ENCODE measurements around the gene MRGPRF. TPM values are rescaled to one million over a fixed set of nuclear protein-coding genes. Genes with fewer than 3 reads are reported as not detected.

The MRGPRF gene
- total RNA-seq, 1 experiment from 2014 or later: 0.76 TPM

DNA sequence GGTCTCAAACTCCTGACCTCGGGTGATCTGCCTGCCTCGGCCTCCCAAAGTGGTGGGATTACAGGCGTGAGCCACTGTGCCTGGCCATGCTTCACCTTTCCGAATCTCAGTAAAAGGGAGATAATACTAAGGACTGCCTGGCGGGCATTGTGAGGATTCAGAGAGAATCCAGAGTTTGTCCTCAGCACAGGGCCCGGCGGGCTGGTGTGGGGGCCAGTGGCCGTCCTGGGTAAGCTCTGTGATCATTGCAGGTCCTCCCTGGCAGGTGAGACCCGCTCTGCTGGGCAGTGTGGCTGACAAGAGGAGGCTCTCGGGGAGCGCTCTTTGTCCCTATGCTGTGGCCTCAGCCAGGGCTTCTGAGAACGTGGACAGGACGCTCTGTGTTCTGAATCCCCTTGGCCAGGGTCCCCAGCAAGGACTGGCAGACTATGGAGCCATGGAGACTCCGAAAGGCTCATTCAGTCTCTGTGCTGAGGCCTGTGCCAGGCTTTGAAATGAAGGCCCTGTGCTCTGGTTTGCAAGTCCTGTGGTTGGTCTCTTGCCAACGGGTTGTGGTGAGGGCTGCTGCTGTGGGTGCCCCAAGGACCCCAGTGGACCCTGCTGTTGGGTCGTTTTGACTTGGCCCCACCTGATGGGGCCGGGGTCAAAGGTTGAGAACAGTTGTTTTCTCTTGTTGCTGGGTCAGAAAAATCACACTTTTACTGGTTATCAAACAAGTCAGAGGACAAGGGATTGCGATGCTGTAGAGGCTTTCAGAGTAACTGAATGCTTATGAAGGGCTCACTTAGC lies 37.7 kb upstream of the MRGPRF start:
- no peak overlapping the region for H3K4me3 ChIP-seq (replicated peaks in 1 of 2; ENCODE audit: low read depth in 1 of 2, low read length in 2 of 2)
- ATAC-seq: no peak
- no peak for DNase-seq (ENCODE audit: low read depth, low spot score)
- TF ChIP-seq, protein P1, sequence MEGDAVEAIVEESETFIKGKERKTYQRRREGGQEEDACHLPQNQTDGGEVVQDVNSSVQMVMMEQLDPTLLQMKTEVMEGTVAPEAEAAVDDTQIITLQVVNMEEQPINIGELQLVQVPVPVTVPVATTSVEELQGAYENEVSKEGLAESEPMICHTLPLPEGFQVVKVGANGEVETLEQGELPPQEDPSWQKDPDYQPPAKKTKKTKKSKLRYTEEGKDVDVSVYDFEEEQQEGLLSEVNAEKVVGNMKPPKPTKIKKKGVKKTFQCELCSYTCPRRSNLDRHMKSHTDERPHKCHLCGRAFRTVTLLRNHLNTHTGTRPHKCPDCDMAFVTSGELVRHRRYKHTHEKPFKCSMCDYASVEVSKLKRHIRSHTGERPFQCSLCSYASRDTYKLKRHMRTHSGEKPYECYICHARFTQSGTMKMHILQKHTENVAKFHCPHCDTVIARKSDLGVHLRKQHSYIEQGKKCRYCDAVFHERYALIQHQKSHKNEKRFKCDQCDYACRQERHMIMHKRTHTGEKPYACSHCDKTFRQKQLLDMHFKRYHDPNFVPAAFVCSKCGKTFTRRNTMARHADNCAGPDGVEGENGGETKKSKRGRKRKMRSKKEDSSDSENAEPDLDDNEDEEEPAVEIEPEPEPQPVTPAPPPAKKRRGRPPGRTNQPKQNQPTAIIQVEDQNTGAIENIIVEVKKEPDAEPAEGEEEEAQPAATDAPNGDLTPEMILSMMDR (IDR thresholded peaks at IDR 0.05 in 2 of 3, conservative IDR thresholded peaks at IDR 0.05 in 1 of 3; ENCODE audit: borderline replicate concordance in 1 of 3, insufficient read depth in 1 of 3, low read depth in 2 of 3, low read length in 2 of 3): no peak
- TF ChIP-seq, protein P2, sequence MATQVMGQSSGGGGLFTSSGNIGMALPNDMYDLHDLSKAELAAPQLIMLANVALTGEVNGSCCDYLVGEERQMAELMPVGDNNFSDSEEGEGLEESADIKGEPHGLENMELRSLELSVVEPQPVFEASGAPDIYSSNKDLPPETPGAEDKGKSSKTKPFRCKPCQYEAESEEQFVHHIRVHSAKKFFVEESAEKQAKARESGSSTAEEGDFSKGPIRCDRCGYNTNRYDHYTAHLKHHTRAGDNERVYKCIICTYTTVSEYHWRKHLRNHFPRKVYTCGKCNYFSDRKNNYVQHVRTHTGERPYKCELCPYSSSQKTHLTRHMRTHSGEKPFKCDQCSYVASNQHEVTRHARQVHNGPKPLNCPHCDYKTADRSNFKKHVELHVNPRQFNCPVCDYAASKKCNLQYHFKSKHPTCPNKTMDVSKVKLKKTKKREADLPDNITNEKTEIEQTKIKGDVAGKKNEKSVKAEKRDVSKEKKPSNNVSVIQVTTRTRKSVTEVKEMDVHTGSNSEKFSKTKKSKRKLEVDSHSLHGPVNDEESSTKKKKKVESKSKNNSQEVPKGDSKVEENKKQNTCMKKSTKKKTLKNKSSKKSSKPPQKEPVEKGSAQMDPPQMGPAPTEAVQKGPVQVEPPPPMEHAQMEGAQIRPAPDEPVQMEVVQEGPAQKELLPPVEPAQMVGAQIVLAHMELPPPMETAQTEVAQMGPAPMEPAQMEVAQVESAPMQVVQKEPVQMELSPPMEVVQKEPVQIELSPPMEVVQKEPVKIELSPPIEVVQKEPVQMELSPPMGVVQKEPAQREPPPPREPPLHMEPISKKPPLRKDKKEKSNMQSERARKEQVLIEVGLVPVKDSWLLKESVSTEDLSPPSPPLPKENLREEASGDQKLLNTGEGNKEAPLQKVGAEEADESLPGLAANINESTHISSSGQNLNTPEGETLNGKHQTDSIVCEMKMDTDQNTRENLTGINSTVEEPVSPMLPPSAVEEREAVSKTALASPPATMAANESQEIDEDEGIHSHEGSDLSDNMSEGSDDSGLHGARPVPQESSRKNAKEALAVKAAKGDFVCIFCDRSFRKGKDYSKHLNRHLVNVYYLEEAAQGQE (IDR thresholded peaks at IDR 0.05; ENCODE audit: low read depth): no peak
- TF ChIP-seq YY1 (IDR thresholded peaks at IDR 0.05; ENCODE audit: extremely low read depth, insufficient replicate concordance, low read depth, low read length) (no peak), CBX3 (IDR thresholded peaks at IDR 0.05; ENCODE audit: low read depth) (no peak), ELF1 (IDR thresholded peaks at IDR 0.05; ENCODE audit: borderline replicate concordance, low read depth) (no peak), ZNF274 (IDR thresholded peaks at IDR 0.05; ENCODE audit: low read depth, low read length) (no peak), SIN3A (IDR thresholded peaks at IDR 0.05; ENCODE audit: low read depth) (no peak), TCF7L2 (IDR thresholded peaks at IDR 0.05; ENCODE audit: borderline replicate concordance, extremely low read depth, insufficient read depth, insufficient read length) (no peak), EZH2 (IDR thresholded peaks at IDR 0.05) (no peak), POLR2AphosphoS5 (IDR thresholded peaks at IDR 0.05; ENCODE audit: low read depth, low read length) (no peak), POLR2A (IDR thresholded peaks at IDR 0.05; ENCODE audit: borderline replicate concordance, extremely low read depth, insufficient read depth, insufficient read length) (no peak), EZH2phosphoT487 (IDR thresholded peaks at IDR 0.05; ENCODE audit: borderline replicate concordance) (no peak), SRF (IDR thresholded peaks at IDR 0.05; ENCODE audit: low read depth) (no peak), SP1 (IDR thresholded peaks at IDR 0.05; ENCODE audit: low read depth) (no peak), ZFX (IDR thresholded peaks at IDR 0.05) (no peak), CEBPB (IDR thresholded peaks at IDR 0.05; ENCODE audit: low read depth) (no peak), JUND (IDR thresholded peaks at IDR 0.05) (no peak)
- TF ChIP-seq, protein P3, sequence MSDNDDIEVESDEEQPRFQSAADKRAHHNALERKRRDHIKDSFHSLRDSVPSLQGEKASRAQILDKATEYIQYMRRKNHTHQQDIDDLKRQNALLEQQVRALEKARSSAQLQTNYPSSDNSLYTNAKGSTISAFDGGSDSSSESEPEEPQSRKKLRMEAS (IDR thresholded peaks at IDR 0.05): no peak
- TF ChIP-seq, protein P4, sequence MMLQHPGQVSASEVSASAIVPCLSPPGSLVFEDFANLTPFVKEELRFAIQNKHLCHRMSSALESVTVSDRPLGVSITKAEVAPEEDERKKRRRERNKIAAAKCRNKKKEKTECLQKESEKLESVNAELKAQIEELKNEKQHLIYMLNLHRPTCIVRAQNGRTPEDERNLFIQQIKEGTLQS (IDR thresholded peaks at IDR 0.05): no peak
- TF ChIP-seq, protein P5, sequence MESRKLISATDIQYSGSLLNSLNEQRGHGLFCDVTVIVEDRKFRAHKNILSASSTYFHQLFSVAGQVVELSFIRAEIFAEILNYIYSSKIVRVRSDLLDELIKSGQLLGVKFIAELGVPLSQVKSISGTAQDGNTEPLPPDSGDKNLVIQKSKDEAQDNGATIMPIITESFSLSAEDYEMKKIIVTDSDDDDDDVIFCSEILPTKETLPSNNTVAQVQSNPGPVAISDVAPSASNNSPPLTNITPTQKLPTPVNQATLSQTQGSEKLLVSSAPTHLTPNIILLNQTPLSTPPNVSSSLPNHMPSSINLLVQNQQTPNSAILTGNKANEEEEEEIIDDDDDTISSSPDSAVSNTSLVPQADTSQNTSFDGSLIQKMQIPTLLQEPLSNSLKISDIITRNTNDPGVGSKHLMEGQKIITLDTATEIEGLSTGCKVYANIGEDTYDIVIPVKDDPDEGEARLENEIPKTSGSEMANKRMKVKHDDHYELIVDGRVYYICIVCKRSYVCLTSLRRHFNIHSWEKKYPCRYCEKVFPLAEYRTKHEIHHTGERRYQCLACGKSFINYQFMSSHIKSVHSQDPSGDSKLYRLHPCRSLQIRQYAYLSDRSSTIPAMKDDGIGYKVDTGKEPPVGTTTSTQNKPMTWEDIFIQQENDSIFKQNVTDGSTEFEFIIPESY (IDR thresholded peaks at IDR 0.05; ENCODE audit: extremely low read depth, insufficient replicate concordance, low read length): no peak
- ChIA-PET RAD21 (ENCODE audit: low non-redundant PET in 1 of 2, low total read pairs in 2 of 2, uncharacterized antibody in 2 of 2, unreplicated experiment in 2 of 2) (no interaction called here), CTCF (no interaction called here), POLR2A (interaction anchor here (0.5 kb wide), 1 partner anchor 305 kb away, joined by 3 read pairs; no protein-coding TSS in a partner anchor)
- peaks cover 10 to 16% of the 10 kb centered on the region in 2 experiments; a peak in 3 of 4 replicates for H3K4me1 ChIP-seq (ENCODE audit: control insufficient read depth in 1 of 2, insufficient read depth in 2 of 2, low read length in 2 of 2)
- no peak overlapping the region for H2AFZ ChIP-seq (ENCODE audit: low read depth, low read length, poor library complexity, severe bottlenecking)
- H3K27ac ChIP-seq (ENCODE audit: low read depth, low read length): no peak overlapping the region
- H3K4me2 ChIP-seq (ENCODE audit: low read length): no peak overlapping the region
- no peaks in the 10 kb centered on the region for H4K20me1 ChIP-seq (ENCODE audit: insufficient read depth)
- H3K9me2 ChIP-seq (ENCODE audit: insufficient read depth): no peaks in the 10 kb centered on the region
- intact Hi-C loops (cut with micrococcal nuclease): no loop called here
- no peaks in the 10 kb centered on the region for H3K27me3 ChIP-seq (ENCODE audit: insufficient read depth, low read length)
- H3K9ac ChIP-seq (ENCODE audit: low read length): no peak overlapping the region
- no peaks in the 10 kb centered on the region for H3K9me3 ChIP-seq (ENCODE audit: control insufficient read depth in 1 of 2, insufficient read depth in 1 of 2, low read depth in 1 of 2, low read length in 2 of 2)
- no TSS peak for BruUV-seq (replicated peaks)
- peaks cover 41% of the 10 kb centered on the region for H3K79me2 ChIP-seq (ENCODE audit: insufficient read depth, low read length)
- H3K36me3 ChIP-seq (ENCODE audit: control insufficient read depth in 1 of 2, insufficient read depth in 2 of 2, low read length in 2 of 2): no peaks in the 10 kb centered on the region
